HL-60/S4 treated with retinoic acid at 250 ng/mL for 4 days and 3 days (cell line): ENCODE measurements around the gene WFDC6.

ENCODE experiments used
- in situ Hi-C: fragments of 300-500 bp; cut with MboI; formaldehyde crosslinking; loops from 2 replicates; pipeline ENCODE4 v1.7.0; 2022; ENCODE audit warnings: low sequenced_read_pairs

Gene WFDC6

GRCh38 chr20:45523821-45524220 lies 15.5 kb downstream of the WFDC6 start:
- in situ Hi-C loops, result no loop called here

- in situ Hi-C loops, result no loop called here
These were observed 21.0 kb downstream of the WFDC6 start for GRCh38 chr20:45518282-45518681.

DNA sequence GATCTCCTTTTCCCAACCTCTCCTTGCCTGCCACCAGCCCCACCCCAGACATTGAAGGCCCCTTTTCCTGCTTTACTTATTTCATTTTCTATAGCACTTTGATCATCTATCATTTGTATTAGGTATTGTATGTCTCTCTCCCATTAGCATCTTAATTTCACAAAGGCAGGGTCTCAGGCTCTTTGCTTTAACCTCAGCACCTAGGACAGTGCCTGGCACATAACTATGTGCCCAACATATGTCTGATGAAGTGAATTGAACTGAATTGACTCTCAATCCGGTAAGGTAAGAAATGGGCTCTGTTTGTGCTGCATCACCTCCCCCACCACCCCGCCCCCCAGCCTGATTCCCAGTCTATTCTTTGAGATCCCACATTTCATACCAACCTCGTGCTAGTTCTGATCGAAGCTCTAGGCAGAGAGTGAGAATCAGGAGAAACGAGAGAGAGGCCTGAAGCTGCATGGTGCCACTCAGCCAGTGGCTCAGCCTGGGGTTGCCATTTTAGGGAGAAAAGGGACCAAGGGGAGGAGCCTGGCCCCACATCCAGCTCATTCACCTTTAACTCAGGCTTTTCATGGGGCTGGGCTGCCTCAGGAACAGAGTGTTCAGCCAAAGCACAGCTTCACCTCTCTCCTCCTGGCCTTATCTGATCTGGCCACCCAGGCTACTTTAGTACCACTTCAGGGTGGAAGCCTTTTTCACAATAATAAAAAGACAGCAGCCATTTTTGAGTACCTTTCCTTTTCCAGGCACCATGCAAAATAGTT lies 24.0 kb downstream of the WFDC6 start, which contains the start of gene SPINT3:
TSS of gene SPINT3 (minus strand) at position 476 of the 767 bp plus-strand sequence. CDS start at position 462, 14 bp downstream.
- in situ Hi-C loops, result no loop called here

DNA sequence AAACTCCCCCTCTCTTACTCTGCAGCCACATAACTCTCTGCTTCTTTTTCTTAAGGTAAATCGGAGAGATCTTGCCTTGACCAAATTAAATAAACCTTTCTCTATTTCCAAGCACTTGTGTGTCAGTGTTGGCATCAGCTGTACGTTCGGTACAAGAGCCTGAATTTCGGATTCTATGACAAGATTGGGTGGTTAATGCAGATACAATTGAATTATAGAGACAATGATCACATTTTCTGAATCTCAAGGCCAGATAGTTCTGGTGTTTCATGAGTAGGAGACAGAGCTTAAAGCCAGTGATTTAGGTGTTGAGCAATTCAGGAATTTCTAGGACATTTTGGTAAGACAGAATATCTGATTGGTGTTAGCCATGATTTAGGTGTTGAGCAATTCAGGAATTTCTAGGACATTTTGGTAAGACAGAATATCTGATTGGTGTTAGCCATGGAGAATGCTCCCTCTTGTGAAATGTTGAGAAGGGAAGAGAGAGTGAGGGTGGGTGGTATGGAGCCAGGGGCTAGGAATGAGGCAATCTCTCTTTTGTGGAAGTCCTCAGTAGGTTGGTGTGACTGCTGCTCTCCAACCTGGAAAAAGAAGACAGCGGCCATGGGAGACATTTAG lies 28.9 kb downstream of the WFDC6 start:
- in situ Hi-C loops, result no loop called here

- in situ Hi-C loops, result no loop called here
These were observed 30.2 kb downstream of the WFDC6 start for GRCh38 chr20:45509091-45509490.

DNA sequence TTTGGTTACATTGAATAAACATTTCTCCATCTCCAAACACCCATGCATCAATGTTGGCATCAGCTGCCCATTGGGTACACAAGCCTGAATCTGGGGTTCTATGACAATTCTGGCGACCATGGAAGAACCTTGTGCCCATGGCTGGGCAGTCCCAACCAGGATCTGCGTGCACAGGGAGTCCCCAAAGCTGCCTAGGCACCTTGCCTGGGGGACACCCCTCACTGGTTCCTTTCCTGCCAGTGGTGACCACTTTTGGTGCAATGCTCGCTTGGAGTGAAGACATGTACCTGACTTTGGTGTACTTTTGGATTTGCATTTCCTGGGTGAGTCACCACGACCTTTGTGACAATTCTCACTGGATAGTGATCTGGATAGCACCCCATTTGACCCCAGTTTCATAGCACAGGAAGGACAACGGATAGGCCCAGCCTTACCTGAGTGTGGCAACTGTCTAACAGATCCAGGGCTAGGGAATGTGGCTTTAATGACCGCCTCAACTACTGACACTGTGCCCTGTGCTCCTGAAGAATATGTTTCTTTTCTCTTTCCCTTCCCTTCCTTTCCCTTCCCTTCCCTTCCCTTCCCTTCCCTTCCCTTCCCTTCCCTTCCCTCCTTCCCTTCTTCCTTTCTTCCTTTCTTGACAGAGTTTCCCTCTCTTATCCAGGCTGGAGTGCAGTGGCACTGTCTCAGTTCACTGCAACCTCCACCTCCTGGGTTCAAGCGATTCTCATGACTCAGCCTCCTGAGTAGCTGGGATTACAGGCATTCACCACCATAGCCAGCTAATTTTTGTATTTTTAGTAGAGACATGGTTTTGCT lies 31.0 kb downstream of the WFDC6 start:
- in situ Hi-C loops, result no loop called here

DNA sequence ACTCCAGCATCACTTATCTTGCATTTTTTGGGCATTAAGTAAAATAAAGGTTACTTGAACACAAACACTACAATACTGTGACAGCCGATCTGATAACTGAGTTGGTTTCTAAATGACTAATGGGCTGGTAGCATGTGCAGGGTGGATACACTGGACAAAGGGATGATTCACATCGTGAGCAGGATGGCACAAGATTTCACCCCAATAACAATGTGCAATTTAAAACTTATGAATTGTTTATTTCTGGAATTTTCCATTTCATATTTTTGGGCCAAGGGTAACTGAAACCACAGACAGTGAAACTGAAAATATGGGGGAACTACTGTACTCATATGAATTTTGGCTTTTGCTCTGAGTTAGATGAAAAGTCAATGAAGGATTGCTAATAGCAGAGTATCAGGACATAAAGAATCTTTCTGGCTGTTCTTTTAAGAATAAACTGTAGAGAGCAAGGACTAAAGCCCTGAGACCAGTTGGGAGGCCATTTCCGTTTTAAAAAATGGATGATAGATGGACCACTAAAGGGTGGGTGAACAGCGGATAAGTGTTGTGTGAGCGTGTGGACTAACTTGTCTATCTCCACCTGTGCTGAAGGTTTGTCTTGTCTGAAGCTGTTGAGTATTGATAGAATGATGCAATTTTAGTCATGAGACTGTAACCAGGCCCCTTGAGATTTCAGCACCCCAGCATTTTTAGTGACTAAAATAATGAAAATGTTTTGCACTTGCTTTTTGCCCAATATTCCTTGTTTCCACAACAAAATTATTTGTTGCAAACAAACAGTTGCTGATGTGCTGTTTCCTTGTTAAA lies 32.1 kb downstream of the WFDC6 start:
- in situ Hi-C loops, result no loop called here

DNA sequence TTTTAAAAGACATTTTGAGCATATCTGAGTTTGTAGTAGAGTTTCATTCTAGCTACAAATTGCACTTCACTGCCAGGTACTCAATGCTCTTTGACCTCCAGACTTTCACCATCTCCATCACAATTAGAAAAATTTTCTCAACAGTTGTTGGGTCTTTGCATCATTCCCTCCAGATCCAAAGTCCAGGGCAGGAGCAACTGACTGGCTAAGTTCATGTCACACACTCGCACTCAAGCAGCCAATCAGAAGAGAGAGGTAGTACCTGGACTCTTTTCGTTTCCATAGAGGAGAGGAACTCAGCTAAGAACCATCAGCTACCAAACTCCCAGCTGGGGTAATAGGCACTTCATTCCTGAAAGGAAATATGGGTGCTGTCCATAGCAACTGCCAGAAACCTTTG lies 32.9 kb downstream of the WFDC6 start:
- in situ Hi-C loops, result no loop called here

DNA sequence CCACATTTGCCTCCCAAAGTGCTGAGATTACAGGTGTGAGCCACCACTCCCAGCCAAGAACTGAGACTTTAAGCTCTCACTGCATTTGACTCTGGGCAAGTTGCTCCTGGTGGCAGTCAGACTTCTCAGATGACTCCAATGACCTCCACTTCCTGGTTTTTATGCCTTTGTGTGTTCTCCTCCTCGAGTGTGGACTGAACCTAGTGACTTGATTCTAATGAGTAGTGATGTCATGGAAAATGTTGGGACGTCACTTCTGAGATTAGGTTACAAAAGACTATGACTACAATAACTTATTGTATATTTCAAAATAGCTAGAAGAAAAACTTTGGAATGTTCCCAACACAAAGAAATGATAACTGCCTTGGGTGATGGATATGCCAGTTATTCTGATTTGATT lies 35.9 kb downstream of the WFDC6 start:
- in situ Hi-C loops, result no loop called here

DNA sequence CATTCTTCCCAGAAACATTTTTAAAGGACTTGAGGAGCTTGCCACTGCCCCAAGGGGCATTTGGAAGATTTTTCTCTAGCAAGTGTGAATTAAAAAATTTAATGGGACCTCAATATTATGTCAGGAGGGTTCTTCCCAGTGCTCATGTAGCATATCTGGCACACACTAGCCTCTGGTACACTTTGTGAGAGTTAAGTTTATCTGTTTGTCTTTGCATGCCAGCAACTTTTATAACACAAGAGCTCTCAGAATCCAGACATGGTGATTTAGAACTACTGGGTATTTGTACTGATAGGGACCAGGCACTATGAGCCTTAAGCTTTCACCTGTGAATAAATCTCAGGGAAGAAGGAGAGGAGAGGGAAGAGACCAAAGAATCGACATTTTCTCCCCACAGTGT lies 36.7 kb downstream of the WFDC6 start:
- in situ Hi-C loops, result no loop called here

- in situ Hi-C loops, result no loop called here
These were observed 37.7 kb downstream of the WFDC6 start for GRCh38 chr20:45501600-45501999.

GRCh38 chr20:45500022-45500421 lies 39.3 kb downstream of the WFDC6 start:
- in situ Hi-C loops, result no loop called here

- in situ Hi-C loops, result no loop called here
These were observed 41.2 kb downstream of the WFDC6 start for GRCh38 chr20:45497971-45498494.

- in situ Hi-C loops, result no loop called here
These were observed 43.1 kb downstream of the WFDC6 start for GRCh38 chr20:45496166-45496565.

GRCh38 chr20:45495501-45495941 lies 43.8 kb downstream of the WFDC6 start:
- in situ Hi-C loops, result no loop called here

DNA sequence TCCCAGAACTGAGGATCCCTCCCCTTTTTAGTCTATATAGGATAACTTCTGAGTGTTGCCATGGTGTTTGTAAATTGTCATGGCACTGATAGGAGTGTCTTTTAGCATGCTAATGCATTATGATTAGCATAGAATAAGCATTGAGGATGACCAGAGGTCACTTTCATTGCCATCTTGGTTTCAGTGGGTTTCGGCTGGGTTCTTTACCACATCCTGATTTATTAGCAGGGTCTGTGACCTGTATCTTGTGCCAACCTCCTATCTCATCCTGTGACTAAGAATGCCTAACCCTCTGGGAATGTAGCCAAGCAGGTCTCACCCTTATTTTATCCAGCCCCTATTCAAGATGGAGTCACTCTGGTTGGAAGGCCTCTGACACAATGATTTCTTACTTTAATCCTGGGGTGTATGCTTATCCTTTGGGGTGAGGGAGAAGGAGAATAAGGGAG lies 50.2 kb downstream of the WFDC6 start:
- in situ Hi-C loops, result no loop called here

DNA sequence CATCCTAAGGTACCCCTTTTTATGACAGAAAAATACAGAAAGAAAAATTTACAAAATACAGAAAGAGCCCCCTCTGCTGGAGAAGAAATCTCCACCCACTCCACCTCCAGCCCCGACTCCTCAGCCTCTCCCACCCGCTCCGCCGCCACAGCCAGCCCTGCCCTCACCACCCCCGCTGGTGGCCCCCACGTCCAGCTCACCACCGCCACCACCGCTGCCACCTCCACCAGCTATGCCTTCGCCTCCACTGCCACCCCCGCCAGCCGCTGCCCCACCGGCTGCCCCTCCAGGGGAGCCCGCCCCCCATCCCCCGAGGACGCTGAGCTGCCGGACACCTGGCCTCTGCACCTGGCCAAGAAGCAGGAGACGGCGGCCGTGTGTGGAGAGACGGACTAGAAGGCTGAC lies 52.0 kb downstream of the WFDC6 start:
- in situ Hi-C loops, result no loop called here

GRCh38 chr20:45485388-45485787 lies 53.9 kb downstream of the WFDC6 start:
- in situ Hi-C loops, result no loop called here

DNA sequence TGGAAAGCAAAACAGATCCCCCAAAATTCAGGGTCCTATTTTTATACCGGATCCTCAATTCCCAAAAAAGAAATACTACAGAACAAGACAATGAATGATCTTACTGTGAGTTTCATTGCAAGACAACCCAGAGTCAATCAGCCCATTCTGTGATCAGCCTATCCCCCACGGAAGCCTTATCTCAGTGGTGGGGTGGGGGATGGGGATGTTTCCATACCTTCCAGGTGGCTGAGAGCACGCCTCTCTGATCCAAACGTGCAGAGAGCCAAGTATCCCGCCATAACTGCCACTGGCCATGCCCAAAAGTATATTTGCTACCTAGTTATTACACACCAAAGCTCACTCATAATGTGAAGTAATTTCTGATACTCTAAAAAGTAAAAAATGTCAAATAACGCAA lies 54.6 kb downstream of the WFDC6 start:
- in situ Hi-C loops, result no loop called here
